HG03378 (cell line): ENCODE data around the gene EXD1.
"Not testable (repeated sequence)": the region's sequence is repeated elsewhere in the genome, so short reads cannot be mapped to it uniquely, and the experiment has no call there.

Experiments
- ATAC-seq: cut with Tn5 transposase; IDR thresholded peaks from one replicate; pipeline ENCODE4 v1.9.1; 2021; ENCODE audit warnings: mild to moderate bottlenecking, moderate library complexity; ENCODE audit not compliant: unreplicated experiment

The EXD1 gene, protein sequence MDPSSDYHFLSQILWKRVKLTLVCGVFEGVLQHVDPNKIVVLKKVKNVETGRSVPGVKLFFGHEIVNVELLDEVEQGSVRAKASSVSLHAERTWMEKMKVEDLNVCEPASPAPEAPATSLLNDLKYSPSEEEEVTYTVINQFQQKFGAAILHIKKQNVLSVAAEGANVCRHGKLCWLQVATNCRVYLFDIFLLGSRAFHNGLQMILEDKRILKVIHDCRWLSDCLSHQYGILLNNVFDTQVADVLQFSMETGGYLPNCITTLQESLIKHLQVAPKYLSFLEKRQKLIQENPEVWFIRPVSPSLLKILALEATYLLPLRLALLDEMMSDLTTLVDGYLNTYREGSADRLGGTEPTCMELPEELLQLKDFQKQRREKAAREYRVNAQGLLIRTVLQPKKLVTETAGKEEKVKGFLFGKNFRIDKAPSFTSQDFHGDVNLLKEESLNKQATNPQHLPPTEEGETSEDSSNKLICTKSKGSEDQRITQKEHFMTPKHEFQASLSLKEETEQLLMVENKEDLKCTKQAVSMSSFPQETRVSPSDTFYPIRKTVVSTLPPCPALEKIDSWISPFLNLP

DNA sequence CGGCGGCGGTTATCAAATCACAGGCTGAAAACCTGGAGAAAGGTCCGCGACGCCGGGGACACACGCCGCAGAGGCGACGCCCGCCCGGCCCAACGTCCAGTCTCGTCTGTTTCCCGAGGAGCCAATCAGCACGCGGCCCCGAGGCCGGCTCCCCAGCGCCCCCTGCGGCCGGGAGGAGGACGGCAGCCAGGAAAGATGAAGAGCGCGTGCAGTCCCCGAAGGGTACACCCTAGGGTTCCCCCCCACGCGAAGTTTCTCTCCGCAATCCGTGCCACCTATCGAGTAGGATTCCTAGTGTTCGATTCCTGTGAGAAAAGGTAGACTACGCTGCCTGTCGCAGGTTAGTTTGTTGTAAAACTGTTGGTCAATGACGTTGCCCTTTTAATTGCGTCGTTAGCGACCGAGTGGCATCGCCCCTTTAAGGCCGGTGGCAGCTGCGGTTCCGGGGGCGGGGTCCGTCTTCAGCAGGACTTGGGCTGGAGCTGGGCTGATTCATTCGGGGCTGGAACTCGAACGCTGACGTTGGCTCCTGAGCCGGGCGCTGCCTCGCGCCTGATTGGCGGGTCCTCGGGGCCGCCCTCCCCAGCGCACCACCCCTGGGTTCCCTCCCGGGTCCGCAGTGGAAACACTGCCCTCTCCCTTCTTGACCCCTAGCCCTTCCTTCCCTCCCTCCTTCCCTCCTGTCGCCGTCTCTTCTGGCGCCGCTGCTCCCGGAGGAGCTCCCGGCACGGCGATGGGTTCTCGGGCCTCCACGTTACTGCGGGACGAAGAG, at the start of gene EXD1, which contains the start of gene CHP1:
Gene EXD1 (minus strand): TSS at position 108 of the 772 bp plus-strand sequence. CDS start 4,182 bp downstream, outside the sequence.
Gene CHP1 (plus strand): TSS at position 619 of the 772 bp plus-strand sequence. CDS start 115 bp downstream, at position 734.
- peak; percentile 87 for ATAC-seq

DNA sequence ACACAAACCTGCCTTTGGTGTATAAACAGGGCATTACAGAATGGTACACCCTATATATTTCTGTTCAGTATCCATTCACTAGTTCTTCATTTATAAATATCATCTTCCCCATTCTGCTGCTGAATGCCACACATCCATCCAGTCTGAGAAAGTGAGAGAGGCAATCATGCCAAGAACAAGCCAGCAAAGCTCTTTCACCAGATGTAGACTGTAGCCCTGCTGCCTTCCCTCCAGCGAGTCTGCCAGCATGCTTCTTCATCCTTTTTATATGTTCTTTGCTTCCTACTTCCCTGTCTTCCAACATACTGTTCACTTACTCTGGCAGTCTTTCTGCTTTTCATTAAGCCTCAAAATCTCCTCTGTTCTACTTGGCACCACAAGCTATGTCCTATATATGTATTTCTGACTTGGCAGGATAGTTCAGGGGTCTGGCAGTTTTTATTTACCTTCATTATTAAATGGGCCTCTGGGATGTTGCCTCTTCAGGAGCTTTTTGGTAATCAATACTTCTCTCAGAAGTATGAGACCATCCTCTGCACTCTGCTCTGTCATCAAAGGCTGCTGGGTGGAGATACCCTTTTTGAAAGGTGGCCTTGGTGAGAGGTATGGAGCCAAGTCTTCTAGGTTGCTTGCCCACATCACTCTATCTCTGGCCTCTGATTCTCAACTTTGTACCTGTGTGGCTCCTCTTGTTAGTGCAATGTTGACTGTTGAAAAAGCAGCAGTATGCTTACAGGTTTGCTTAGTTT, 49.2 kb upstream of the EXD1 start:
- ATAC-seq: no peak

DNA sequence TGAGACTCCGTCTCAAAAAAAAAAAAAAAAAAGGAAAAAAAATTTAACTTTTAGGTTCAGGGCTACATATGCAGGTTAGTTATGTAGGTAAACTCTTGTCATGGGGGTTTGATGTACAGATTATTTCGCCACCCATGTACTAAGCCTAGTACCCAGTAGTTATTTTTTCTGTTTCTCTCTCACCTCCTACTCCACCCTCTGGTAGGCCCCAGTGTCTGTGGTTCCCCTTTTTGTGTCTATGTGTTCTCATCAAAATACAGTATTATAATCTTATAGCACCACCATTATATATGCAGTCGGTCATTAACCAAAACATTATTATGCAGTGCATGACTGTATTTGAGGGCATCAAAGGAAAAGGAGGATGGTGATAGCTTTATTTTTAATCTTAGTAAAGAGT, 47.8 kb upstream of the EXD1 start:
- ATAC-seq: no peak

DNA sequence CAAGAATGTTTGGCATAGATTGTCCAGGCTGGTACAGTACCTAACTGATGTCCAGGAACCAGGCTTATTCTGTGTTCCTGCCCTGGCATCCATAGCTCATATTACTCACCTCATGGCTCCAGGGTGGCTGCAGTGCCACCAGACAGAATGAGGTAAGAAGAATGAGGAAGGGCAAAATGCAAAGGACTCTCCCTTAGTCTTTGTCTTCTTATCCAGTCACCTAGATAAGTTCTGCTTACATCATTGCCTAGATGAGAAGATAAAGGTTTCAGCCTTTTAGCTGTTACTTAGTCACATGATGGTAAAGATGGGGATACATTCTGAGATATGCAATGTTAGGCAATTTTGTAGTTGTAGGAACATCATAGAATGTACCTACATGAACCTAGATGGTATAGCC, 46.3 kb upstream of the EXD1 start:
- ATAC-seq: no peak

DNA sequence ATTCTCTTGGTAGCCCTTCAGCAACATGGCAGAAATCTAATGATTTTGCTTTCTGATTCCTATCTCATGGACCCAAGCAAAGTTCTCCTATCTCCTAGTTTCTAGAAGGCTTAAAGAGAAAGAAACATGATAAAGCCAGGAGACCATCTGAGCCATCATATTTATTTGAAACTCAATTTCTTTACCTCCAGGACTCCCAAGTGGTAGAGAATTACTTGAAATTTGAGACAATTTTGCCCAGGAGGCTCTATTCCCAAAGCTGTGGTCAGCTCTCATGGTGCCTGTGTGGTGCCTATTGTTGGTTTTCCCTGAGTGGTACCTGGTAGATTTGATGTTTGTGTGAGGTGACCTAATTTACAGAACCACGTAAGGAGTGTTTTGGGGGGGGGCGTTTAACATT, 39.3 kb upstream of the EXD1 start:
- no peak for ATAC-seq

DNA sequence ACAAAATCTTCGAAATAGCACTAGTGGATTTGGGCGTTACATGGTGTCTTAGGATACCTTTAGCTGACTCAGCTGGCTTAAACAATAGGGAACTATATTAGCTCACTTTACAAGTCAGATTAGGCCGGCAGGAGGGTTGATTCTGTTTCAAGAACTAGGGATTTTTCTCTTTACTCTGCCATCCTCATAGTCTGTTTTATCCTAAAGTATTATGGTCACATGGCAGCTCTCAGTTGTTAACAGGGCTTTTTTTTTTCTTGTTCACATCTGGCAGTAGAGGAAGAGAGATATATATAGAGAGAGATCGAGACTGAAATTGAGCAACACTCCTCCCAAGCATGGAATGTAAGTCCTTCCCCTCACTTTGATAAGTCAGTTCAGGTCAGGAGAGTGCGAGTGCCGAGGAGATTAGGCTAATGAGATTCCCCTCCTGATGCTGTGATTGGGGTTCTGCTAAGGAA, 33.4 kb upstream of the EXD1 start:
- no peak for ATAC-seq

- no peak for ATAC-seq
Measured at GRCh38 chr15:41262571-41262970, 32.0 kb upstream of the EXD1 start.

- ATAC-seq: not testable (repeated sequence)
Measured at GRCh38 chr15:41260924-41261323, 30.4 kb upstream of the EXD1 start.

GRCh38 chr15:41259546-41260189, 29.1 kb upstream of the EXD1 start:
- no peak for ATAC-seq

DNA sequence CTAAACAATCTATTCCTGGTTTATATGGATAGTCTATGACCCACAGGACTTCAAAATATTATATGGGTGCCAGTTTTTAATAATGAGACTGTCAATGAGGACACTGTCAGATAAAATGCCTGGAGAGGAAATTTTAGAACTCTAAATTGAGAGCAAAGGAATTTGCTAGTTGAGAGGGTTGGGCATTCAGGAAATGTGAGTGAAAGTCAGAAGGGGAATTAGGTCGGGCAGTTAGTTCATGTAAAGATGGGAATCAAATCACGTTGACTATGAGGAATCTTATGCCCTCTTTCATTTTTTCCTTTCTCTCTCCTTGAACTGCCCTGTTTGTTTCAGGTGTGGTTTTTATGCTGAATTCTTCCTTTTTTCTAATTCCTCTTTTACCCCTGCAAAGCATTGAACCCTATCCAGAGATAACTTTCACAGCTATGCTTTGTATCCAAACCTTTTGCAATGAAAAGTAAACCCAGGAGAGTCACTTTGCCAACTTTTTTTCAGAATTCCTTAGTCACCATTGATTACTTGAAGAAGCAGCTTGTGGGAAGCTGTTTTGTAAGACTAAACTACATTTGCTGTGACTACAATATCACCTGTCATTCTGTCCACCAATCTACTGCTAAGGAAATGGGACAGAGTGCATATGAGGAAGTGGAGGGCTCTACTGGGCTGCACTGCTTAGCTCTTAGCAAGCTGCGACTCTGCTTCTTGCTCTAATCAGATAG, 28.4 kb upstream of the EXD1 start:
- ATAC-seq: no peak

DNA sequence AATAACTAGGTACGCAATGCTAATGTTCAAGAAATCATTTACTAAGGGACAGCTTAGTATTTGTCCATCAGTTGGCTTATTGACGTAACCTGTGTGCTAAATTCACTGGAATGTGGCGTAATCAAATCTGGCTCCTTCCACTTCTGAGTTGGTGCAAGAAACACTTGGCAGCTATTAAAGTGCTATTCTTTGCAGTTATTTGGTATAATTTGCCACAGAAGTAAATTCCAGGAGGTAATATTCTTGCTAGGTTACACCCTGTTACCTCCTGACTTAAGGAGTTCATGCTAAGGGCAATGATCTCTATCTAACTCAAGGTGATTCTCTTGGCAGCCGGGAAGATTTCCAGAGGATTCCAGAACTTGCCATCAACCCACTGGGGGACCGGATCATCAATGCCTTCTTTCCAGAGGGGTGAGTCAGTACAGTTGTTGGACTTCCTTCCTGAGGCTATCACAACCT, 26.1 kb upstream of the EXD1 start:
- ATAC-seq: no peak

DNA sequence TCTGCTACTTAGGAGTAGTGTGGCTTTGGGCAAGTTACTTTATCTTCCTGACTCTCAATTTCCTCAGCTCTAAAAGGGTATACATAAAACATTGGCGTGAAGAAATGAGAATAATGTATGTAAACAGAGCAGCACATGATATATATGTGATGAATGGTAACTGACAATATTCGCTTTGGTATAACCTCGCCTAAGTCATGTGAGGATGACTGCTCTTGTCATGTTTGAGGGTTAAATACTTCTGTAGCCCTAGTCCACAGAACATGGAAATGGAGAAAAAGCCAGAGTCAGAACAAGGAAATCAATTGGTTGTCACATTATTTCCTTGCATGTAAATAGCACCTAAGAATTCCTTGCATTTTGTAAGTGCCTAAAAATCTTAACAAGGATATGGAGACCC, 25.5 kb upstream of the EXD1 start:
- ATAC-seq: no peak

DNA sequence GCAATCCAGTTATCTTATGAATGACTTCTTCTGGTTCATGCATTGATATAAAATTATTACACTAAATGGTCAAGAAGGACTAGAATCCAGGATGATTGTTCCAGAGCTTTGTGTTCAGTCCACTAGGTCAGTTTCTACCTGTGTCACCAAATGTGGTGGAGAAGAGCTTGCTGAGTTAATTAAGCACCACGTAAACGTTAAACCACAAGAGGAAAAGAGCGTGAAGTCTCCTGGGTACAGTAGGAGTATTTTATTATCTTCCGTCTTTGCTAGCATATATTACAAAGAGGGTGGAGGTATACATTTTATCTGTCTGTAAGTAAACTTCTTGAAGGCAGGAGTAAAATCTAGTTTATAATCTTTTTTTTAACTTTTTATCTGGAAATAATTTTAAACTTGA, 24.0 kb upstream of the EXD1 start:
- no peak for ATAC-seq

DNA sequence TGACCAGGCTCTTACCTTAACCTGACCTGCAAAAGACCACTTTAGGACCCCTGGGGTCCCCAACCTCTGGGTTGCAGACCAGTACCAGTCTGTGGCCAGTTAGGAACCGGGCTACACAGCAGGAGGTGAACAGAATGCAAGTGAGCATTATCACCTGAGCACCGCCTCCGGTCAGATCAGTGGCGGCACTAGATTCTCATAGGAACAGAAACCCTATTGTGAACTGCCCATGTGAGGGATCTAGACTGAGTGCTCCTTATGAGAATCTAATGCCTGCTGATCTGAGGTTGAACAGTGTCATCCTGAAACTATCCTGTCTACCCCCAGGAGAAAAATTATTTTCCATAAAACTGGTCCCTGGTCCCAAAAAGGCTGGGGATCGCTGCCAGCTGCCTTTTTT, 20.9 kb upstream of the EXD1 start:
- ATAC-seq: no peak

GRCh38 chr15:41250745-41251144, 20.2 kb upstream of the EXD1 start:
- not testable (repeated sequence) for ATAC-seq

- ATAC-seq: no peak
Measured at GRCh38 chr15:41241221-41241964, 10.8 kb upstream of the EXD1 start.

DNA sequence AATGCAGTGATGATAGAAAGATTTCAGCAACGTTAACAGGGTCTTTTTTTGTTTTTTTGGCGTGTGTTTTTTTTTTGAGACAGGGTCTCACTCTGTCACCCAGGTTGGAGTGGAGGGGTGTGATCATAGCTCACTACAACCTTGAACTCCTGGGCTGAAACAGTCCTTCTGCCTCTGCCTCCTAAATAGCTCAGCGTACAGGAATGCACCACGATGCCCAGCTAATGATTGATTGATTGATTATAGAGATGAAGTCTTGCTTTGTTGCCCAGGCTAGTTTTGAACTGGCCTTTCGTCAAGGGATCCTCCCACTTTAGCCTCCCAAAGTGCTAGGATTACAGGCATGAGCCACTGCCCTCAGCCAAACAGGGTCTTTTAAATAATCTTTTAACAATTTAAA, 7.5 kb upstream of the EXD1 start:
- no peak for ATAC-seq

DNA sequence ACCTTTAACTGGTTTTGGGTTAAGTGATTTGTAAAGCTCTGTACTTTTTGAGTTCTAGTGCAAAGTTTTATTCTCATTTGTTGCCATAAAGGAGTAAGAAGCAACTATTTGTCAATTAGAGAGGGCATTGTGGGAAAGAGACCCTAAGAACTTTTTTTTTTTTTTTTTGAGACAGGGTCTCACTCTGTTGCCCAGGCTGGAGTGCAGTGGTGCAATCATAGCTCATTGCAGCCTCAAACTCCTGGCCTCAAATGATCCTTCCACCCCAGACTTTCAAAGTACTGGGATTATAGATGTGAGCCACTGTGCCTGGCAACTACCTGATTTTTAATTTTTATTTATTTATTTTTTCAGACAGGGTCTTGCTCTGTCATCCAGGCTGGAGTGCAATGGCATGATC, 5.4 kb upstream of the EXD1 start:
- ATAC-seq: no peak

DNA sequence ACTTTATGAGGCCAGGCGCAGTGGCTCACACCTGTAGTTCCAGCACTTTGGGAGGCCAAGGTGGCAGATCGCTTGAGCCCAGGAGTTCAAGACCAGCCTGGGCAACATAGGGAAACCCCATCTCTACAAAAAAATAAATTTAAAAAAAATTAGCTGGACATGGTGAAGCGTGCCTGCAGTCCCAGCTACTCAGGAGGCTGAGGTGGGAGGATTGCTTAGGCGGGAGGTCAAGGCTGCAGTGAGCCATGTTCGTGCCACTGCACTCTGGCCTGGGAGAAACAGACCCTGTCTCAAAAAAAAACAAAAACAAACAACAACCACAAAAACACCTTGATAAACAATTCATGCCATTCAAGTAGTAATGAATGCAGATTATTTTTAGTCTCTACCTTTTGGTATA, 4.7 kb upstream of the EXD1 start:
- not testable (repeated sequence) for ATAC-seq
